GM12865 (cell line): Measurements from ENCODE around the gene AICDA.
"Not testable (repeated sequence)": the region's sequence is repeated elsewhere in the genome, so short reads cannot be mapped to it uniquely, and the experiment has no call there.

Experiments
- DNase-seq: peaks from one replicate; pipeline ENCODE4 v3.0.0; 2010; ENCODE audit warnings: low read depth
- H3K4me3 ChIP-seq: 2 replicates; pipeline ENCODE4 v1.5.1; 2011; ENCODE audit warnings: mild to moderate bottlenecking, low read depth, low read length, control low read depth
- TF ChIP-seq, protein P1 (sequence below): IDR thresholded peaks from 2 replicates; pipeline ENCODE4 v1.5.1; 2011; ENCODE audit warnings: low read length, control low read depth, low read depth, inconsistent platforms; ENCODE audit not compliant: insufficient read depth; ENCODE audit errors: missing control alignments

Gene AICDA

DNA sequence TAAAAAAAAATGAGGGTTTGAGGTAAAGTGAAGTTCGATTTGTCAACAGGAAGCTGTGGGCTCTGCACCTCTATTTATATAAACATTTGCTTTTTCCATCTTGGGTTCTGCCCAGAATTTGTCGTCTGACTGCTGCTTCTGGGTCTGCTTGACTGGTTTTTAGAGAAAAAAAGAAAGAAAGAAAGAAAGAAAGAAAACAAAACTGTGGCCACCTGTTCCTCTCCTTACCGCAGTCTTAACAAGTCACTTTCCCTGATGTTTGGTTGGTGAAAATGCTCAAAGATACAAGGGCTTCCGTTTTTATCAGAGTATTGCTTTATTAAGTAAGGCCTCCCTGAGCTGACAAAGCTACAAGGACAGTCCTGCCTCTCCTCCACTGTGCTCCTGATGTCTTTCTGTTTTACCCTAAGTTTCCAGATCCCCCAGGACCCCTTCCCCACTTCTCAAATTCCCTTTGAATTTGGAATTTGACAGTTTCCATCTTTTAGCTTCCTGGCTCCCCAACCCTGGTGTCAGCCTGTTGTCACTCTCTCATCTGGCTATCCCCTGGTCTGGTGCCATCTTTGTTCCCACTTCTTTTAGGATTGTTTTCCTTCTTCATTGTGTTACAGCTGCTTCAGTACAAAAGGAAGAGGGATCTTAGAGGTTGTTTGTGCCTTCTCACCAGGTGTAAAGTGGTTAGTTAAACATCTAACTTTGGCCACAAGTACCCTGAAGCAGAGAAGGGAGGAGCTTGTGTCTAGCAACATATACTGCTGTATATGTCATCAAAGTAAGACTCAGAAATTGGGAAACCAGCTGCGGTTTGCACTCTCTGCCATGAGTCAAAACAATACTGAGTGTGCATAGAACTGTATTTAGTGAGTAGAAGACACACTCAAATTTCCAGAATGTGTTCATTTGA is 31.9 kb upstream of the AICDA start:
- H3K4me3 ChIP-seq, result peak overlapping the region; percentile 44
- TF ChIP-seq, protein P1, sequence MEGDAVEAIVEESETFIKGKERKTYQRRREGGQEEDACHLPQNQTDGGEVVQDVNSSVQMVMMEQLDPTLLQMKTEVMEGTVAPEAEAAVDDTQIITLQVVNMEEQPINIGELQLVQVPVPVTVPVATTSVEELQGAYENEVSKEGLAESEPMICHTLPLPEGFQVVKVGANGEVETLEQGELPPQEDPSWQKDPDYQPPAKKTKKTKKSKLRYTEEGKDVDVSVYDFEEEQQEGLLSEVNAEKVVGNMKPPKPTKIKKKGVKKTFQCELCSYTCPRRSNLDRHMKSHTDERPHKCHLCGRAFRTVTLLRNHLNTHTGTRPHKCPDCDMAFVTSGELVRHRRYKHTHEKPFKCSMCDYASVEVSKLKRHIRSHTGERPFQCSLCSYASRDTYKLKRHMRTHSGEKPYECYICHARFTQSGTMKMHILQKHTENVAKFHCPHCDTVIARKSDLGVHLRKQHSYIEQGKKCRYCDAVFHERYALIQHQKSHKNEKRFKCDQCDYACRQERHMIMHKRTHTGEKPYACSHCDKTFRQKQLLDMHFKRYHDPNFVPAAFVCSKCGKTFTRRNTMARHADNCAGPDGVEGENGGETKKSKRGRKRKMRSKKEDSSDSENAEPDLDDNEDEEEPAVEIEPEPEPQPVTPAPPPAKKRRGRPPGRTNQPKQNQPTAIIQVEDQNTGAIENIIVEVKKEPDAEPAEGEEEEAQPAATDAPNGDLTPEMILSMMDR, result no peak
- peak; percentile 90 for DNase-seq

DNA sequence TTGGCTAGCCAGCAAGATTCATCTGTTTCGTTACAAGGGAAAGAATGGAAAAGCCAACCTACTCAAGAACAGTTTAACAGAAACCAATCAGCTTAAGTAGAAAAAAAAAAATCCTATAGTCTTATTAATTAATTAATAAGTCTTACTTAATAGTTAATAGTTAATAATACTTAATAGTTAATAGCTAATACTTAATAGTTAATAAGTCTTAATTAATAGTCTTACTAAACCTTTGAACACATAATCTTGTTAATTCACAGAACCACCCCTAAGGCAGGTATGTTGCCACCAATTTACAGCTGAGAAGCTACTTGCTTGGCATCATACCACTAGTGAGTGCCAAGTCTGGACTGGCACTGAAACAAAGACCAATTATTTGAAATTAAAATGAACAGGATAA is 30.1 kb upstream of the AICDA start:
- no peak overlapping the region for H3K4me3 ChIP-seq
- DNase-seq, result no peak
- TF ChIP-seq, protein P1, result no peak

DNA sequence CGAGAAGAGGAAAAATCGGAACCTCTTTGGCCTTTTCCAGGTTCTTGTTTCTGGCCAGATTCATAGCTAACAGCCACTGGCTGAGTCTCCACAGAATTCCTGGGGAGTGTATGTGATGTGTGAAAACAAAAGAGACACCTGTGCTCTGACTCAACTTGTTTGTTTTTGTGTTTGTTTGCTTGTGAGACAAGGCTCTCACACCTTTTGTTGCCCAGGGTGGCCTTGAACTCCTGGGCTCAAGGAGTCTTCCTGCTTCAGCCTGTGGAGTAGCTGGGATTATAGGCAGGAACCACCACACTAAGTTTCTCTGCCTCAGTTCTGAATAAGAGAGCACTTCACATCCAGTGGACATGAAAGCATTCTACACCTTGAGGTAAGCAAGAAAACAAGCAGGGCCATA is 27.3 kb upstream of the AICDA start:
- no peak for DNase-seq
- TF ChIP-seq, protein P1, result no peak
- no peak overlapping the region for H3K4me3 ChIP-seq

DNA sequence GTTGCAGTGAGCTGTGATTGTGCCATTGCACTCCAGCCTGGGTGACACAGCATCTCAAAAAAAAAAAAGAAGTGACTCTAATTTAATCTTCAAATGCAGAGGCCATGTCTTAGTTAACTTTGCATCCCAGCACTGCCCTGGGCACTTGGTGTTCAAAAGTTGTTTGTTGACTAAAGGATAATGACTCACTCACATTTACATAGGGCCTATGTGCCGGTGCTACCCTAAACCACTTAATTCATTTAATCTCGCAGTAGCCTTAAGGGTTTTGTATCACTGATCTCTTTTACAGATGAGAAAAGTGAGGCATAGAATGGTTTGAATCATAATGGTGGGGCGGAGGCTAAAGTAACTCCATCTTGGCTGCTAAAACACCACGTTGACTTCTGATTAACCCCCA is 26.3 kb upstream of the AICDA start:
- no peak for DNase-seq
- TF ChIP-seq, protein P1, result no peak
- no peak overlapping the region for H3K4me3 ChIP-seq

DNA sequence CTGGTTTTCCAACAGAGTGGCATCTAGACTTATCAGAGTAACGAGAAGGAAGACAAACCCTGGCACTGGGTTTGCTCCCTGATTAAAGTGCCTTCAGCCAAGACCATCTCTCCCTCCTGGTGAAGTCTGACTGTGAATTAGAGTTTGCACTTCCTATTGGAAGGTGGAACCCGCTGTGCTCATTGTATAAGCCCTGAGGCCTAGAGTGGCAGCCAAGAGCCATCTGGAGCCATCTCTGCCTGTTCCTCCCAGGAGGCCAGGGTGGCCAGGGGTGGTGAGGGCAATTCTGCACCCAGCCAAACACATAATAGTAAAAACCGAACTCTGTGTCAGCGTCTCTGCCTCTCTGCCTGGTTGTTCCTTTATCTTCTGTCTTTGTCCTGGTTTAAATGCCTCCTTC is 25.0 kb upstream of the AICDA start:
- TF ChIP-seq, protein P1, result no peak
- no peak for DNase-seq
- no peak overlapping the region for H3K4me3 ChIP-seq

DNA sequence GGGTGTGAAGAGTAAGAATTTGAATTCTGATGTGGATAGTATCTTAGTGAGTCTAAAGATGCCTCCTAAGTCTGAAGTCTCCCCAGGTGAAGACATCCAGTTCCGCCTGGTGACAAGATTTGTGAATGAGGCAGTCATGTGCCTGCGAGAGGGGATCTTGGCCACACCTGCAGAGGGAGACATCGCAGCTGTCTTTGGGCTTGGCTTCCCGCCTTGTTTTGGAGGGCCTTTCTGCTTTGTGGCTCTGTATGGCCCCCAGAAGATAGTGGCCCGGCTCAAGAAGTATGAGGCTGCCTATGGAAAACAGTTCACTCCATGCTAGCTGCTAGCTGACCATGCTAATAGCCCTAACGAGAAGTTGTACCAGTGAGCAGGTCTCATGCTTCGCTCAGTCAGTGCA is 24.6 kb upstream of the AICDA start:
- TF ChIP-seq, protein P1, result no peak
- no peak for DNase-seq
- no peak overlapping the region for H3K4me3 ChIP-seq

DNA sequence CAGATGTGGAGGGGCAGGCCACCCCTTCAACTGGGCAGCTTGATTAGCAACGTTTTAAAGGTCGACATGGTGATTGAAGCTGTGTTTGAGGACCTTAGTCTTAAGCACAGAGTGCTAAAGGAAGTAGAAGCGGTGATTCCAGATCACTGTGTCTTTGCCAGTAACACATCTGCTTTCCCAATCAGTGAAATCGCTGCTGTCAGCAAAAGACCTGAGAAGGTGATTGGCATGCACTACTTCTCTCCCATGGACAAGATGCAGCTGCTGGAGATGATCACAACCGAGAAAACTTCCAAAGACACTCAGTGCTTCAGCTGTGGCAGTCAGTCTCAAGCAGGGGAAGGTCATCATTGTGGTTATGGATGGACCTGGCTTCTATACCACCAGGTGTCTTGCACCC is 23.9 kb upstream of the AICDA start:
- TF ChIP-seq, protein P1, result no peak
- no peak overlapping the region for H3K4me3 ChIP-seq
- DNase-seq, result no peak

DNA sequence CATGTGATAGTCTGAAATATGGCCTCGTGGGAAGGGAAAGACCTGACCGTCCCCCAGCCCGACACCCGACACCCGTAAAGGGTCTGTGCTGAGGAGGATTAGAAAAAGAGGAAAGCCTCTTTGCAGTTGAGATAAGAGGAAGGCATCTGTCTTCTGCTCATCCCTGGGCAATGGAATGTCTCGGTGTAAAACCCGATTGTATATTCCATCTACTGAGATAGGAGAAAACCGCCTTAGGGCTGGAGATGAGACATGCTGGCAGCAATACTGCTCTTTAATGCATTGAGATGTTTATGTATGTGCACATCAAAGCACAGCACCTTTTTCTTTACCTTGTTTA is 23.3 kb upstream of the AICDA start:
- not testable (repeated sequence) for DNase-seq, H3K4me3 ChIP-seq

DNA sequence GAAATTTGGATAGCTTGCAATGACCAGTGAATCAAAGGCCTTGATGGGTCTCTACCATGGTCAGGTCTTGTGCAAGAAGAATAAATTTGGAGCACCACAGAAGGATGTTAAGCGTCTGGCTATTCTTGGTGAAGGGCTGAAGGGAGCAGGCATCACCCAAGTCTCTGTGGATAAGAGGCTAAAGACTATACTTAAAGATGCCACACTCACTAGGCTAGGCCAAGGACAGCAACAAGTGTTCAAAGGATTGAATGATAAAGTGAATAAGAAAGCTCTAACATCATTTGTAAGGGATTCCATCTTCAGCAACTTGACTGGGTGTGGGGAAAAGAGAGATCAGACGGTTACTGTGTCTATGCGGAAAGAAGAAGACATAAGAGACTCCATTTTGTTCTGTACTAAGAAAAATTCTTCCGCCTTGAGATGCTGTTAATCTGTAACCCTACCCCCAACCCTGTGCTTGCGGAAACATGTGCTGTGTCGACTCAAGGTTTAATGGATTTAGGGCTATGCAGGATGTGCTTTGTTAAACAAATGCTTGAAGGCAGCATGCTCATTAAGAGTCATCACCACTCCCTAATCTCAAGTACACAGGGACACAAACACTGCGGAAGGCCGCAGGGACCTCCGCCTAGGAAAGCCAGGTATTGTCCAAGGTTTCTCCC is 22.8 kb upstream of the AICDA start:
- DNase-seq, H3K4me3 ChIP-seq: not testable (repeated sequence)
